CD4-positive, alpha-beta T cell treated with Interleukin-17A for 1 hour (primary cell): Measurements from ENCODE around the gene VWDE.
"Not testable (repeated sequence)": the region's sequence is repeated elsewhere in the genome, so short reads cannot be mapped to it uniquely, and the experiment has no call there.

ENCODE experiments used
- DNase-seq: peaks from one replicate; pipeline ENCODE4 v3.0.0-alpha.2; 2020

Gene VWDE

DNA sequence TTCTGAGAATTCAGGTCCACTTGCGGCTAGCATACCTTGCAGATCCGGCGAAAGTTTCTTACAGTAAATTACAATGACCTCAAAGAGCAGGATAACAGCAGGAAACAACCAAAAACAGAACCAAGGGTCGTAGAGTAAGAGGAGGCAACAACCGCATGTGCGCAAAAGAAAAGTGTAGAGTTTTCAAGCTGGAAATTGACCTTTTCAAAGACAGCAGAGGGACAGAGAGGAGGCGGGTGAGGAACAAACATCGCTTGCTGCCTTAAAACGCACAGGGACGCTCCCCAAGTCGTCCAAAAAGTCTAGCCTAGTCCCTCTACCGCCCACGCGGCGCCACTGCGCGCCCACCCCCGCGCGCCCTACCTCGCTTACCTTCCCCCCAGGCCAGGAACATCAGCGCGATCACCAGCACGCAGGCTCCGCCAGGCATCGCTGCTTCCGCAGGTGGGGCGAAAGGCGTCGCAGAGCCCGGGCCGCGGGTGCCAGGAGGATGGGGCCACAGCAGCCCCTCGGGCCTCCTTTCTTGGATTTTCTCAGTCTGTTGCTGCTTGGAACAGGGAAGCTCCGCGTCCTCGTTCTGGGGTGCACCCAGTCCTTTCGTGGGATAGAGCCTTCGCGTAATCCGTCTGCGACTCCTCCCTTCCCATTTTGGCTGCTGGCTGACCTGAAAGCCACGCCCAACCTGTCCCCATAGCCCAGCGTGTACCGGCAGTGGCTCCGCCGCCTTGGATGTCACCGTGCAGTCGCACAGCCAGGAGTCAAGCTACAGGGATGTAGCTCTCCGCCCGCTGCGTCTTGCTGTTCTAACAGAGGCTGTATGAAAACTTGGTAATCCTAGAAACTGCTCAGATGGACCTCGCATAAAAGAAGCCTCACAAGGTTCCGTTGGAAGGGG is at the start of gene VWDE:
VWDE (minus strand) TSS at position 579 of the 895 bp plus-strand sequence; CDS start at position 430, 149 bp downstream.
- peak; percentile 36 for DNase-seq

DNA sequence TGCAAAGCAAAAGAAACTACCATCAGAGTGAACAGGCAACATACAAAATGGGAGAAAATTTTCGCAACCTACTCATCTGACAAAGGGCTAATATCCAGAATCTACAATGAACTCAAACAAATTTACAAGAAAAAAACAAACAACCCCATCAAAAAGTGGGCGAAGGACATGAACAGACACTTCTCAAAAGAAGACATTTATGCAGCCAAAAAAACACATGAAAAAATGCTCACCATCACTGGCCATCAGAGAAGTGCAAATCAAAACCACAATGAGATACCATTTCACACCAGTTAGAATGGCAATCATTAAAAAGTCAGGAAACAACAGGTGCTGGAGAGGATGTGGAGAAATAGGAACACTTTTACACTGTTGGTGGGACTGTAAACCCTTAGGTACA is 49.5 kb upstream of the VWDE start:
- DNase-seq, result not testable (repeated sequence)

DNA sequence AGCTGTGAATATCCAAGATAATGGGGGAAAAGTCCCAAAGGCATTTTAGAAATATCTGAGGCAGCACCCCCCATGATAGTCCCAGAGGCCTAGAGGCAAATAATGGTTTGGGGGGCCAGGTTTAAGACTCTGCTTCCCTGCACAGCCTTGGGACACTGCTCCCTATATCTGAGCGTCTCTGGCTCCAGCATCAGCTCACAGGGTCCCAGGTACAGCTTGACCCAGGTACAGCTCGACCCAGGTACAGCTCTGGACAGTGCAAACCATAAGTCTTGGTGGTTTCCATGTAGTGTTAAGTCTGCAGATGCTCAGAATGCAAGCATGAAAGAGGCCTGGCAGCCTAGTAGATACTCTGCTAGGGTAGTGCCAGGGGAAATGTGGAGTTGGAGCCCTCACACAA is 47.0 kb upstream of the VWDE start:
- DNase-seq, result no peak

DNA sequence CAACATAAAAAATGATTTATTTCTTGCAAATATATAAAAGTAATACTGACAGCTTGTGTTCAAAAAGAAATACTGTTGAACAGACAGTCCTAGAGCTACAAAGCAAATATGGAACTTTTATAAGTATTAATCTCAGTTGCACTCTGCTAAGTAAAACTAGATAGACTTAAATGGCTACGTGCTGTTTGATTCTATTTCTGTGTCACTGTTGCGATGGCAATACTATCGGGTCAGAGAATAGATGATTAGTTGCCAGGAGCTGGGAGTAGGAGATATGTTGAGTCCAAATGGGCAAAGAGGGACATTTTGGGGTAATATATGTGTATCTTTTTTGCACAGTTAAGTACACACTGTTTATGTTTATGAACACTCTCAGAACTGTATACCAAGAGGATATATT is 41.1 kb upstream of the VWDE start:
- DNase-seq, result no peak

DNA sequence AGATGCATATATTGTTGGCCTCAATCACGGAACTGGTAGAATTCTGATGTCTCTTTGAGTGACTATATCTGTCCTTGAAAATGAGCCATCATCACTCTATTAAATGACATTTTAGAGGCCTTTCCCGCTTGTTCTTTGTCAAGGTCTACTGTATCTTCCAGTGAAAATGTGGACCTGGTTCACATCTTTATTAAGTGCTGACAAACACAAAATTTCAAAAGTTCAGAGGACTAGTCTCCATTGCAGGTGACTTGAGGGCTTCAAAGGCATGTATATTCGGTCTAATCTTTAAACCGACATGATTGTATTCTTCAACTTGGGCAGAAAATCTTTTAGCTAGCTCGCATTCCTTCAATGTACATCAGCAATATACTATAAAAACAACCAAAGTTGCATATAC is 36.6 kb upstream of the VWDE start:
- DNase-seq, result no peak

DNA sequence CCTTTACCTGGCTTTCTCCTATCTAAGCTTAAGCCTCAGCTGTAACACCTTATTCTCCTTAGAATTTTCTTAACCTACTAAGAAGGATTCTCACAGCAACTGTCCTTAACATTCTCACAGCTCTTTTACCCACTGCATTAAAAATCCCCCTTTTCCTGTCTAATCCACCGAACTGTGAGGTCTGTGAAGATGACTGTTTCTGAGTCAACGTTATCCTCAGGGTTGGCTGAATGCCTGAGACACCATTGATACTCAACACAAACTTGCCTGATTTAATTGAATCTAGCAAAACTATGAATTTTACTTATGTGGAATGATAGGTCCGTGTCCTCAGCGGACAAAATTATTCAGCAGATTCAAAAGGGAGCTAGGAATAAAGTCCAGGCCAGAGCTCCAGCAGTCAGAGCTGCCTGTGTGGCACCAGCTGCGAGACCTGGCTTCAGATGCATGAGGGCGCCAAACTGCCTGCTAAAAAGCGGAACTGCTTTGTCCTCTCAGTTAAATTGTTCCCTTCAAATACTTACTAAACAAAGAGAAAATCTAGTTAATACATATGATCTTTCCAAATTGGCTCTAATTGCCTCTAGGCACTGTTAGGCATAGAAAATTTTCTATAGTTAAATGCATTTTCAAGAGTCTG is 33.4 kb upstream of the VWDE start:
- DNase-seq, result no peak

DNA sequence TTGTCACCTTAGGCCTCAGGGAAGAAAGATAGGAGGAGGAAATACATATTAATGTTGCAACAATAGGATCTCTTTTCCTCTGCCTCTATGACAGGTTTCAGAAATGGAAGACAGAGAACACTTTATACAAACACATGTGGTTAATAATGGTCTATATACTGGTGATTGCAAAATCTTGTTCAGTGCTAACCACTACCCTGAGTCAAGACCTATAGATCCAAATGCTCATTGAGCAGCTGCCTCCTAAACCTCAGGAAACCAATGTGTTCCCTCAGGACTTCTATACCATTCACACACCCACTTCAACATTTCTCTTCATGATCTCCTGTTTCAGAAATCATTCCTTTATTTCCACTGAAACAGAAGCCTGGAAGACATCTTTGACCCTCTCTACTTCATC is 32.5 kb upstream of the VWDE start:
- no peak for DNase-seq

DNA sequence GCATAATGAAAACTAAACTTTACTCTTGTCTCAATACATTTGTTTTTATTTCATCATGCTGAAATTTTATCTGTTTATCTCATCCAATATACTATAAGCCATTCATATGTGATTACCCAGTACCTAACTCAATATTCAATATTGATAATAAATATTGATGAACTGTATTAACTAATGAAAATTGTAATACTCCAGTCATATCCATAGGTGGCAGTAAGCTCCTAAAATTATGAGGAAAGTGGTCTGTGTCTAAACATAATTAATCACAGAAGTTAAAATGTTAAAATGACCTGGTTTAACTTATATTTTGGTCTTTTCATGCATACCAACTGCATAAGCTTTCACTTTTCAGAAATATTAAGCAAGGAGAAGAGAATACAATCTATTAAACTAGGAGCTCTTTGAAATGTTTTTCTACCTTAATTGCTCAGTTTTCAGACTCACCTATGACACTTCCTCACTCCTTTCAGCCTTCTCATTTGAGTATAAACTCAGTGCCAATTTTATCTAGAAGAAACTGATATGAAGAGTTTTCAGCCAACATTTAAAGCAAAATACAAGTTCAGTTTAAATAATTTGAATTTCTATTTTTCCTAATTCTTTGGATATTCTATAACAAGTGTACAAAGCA is 30.5 kb upstream of the VWDE start:
- DNase-seq, result no peak

DNA sequence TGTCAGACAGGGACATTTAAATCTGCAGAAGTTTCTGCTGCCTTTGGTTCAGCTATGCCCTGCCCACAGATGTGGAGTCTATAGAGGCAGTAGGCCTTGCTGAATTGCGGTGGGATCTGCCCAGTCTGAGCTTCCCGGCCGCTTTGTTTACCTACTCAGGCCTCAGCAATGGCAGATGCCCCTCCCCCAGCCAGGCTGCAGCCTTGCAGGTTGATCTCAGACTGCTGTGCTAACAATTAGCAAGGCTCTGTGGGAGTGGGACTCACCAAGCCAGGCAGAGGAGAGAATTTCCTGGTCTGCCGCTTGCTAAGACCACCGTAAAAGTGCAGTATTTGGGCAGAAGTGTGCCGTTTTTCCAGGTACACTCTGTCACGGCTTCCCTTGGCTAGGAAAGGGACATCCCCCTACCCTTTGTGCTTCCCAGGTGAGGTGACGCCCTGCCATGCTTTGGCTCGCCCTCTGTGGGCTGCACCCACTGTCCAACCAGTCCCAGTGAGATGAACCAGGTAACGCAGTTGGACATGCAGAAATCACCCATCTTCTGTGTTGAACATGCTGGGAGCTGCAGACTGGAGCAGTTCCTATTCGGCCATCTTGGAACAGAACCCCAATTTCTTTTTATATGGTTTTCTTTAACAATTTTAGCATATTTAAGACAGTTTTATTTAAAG is 28.4 kb upstream of the VWDE start:
- no peak for DNase-seq

DNA sequence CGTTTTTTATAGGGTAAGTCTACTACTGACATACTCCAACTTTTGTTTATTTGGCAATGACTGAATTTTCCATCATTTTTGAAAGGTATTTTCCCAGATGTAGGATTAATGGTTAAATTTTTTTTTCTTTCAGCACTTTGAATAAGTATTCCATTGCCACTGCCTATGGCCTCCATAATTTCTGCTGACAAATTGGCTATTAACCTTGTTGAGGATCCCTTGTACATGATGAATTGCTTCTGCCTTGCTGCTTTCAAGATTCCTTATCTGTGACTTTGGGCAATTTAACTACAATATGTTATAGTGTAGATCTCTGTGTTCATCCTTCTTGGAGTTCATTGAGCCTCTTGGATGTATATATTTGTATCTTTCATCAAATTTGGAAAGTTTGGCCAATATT is 21.6 kb upstream of the VWDE start:
- no peak for DNase-seq

DNA sequence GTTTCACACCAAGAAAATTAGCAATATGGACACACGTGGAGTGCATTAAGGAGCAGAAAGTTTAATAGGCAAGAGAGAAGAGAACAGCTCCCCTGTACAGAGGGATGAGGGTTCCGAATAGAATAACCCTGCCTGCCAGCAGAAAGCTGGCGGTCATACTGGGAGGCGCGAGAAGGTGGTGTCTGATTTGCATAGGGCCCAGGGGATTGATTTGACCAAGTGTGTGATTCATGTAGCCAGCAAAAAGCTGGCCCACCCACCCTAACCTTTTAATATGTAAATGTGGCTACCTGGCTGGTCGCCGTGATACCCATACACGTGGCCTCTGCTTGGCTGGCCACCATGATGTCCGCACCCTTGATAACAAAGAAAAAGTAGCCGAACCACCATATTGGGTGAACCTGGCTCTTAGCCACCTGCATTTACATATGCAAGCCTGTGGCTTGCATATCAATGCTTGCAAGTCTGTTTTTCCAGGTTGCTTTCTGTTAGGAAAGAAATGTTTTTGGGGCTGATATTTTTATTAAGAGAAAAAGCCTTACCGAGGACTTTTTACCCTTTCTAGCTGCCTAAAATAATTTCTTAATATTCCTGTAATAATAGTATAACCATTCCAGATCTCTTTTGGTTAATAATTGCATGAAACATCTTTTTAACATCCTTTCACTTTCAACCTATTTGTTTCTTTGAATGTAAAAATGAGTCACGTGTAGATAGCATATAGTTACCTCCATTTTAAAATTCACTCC is 20.5 kb upstream of the VWDE start:
- DNase-seq, result no peak

DNA sequence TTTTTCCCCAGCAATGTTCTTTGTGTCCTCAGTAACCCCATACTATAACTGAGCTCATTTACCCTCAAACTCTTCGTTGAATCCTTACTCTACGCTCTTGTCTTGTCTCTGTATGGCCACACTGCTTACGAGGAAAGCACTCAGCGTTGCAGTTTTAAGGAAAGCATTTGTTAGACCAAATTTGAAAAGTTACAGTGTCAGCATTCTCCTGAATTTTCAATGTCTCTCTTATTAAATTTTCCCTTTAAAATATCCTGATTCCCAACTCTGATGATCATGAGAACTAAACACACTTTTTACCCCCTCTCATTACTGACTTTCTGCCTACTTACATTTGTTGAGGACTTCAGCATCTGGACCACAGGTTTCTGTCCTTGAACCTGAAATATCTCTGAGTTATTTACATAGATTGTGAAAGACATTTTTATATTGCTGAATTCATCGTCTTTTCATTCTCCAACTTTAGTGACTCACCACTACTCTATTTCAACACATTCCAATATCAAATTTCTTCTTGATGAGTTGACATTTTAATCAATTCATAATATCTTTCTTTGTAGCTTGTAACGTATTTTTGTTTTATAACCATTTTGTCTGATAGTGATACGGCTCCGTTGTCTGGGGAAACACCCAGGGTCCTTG is 19.8 kb upstream of the VWDE start:
- no peak for DNase-seq

DNA sequence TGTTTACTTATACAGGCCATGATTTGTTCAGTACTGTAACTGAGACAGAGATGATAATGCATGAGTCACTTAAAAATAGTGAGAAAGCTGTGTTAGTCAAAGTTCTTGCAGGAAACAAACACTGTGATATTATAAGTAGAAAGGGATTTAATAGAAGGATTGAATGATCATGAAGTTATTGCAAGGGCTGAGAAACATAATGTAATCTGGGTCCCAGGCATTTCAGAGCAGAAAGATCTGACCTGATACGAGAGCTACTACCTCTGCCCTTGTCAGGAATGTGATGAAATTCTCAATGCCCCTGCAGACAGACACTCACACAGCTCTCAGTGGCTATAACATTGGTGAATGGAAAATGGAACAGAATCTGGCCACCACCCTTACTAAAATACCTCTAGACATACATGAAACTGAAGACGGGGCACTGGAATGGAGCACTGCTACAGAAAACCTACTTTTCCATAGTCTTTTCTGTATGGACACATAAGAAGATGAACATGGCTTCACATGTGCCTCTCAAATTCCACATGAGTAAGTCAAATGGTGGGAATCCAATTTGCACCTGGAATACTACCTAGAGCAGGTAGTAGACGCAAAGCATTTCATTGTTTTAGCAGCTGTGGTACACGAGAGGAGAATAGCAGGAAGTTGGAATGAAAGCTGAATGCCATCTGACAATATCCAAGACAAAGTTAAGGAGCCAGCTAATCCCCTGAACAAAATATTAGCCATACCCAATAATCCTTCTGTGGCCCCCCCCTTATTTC is 19.1 kb upstream of the VWDE start:
- no peak for DNase-seq

DNA sequence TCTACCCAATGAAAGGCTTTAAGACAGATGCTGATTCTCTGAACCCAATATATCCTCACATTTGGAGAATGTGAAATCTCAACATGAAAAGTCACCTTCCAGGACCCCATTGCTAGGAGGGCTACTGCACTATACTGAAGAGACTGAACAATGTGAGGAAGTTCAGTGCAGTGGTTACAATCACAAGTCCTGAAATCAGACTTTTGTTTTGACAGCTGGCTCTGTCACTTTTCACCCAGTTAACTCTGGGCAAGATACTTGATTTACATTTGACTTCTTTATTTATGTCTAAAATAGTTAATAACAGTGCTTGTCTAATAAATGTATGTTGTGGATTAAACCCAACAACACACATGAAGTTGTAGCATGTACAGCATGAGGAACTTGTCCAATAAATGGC is 14.8 kb upstream of the VWDE start:
- no peak for DNase-seq

DNA sequence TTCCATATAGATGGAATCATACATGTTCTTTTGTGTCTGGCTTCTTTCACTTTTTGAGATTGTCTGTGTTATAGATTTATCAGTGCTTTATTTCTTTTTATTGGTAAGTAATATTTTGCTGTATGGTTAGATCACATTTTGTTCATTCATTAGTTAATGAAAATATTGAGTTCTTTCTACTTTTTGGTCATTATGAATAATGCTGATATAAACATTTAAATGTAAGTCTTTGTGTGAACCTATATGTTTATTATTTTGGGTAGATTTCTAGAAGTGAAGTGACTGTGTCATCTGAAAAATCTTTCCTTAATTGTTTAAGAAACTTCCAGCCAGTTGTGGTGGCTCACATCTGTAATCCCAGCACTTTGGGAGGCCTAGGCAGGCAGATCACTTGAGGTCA is 11.4 kb upstream of the VWDE start:
- no peak for DNase-seq

DNA sequence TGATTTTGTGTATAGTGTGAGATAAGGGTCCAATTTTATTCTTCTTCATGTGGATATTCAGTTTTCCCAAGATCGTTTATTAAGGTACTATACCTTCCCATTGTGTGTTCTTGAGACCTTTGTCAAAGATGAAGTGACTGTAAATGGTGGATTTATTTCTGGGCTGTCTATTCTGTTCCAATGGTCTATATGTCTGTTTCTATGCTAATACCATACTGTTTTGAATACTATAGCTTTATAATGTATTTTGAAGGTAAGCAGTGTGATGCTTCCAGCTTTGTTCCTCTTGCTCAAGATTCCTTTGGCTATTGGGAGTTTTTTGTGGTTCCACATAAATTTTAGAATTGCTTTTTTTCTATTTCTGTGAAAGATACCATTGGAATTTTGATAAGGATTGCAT is 8.7 kb upstream of the VWDE start:
- no peak for DNase-seq

DNA sequence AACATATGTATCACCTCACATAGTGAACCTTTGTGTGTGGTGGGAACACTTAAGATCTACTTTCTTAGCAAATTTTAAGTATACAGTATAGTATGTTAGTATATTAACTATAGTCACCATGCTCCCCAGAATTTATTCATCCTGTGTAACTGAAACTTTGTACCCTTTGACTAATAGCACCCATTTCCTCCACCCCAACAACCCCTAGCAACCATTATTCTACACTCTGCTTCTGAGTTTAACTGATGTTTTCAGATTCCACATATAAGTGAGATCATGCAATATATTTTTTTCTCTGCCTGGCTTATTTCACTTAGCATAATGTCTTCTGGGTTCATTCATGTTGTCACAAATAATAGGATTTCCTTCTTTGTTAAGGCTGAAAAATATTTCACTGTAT is 6.9 kb upstream of the VWDE start:
- no peak for DNase-seq

DNA sequence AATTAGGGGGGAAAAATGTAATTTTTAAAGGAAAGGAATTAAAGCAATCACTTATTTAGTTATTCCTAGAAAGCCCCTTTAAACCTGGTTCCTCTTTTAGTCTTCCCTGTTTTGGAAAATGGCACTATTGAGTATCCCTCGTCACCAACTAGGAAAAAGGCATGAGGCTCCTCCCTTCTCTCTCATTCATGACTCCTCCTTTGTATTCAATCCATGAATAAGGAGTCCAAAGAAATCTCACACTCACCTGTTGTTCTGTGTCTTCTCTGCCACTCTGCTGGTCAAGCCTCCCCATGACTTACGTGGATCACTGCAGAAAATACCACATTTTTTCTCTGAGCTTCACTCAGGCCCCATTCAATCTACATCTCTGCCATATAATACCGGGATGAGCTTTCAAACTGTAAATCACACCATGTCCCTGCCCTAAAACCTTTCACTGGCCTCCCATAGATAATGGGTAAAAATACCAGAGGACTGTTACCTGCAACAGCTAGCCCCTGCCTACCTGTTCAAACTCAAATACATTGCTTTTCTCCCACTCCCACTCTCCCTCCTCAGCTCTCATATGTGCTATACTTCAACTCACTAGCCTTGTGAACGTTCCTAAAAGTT is 5.5 kb upstream of the VWDE start:
- no peak for DNase-seq

DNA sequence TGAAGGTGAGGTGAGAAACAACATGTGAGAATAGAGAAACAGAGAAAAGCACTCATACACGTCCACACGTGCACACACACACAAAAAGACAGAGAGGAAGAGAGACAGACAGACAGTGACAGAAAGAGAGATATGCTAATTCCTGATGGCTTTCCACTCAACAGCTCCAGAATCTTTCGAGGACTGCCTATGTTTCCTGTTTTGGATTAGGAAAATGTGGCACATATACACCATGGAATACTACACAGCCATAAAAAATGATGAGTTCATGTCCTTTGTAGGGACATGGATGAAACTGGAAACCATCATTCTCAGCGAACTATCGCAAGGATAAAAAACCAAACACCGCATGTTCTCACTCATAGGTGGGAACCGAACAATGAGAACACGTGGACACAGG is 4.0 kb upstream of the VWDE start:
- DNase-seq, result not testable (repeated sequence)

DNA sequence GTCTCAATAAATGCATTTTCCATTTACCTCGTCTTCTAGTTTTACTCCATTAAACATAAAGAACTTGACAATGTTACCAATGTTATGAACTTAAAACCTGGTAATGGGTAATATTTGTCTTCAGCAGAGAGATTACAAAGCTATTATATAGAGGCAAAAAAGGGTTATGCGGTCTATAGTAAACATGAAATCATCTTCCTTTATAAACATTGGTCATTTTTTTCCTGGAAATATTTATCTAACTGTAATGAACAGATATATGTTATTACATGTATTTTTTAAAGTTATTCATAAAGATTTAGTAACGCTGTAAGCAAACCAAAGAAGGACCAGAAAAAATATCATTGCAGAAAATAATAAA is 1.3 kb downstream of the VWDE start:
- DNase-seq, result no peak
